H1 (cell line): Measurements from ENCODE around the gene PRPH2. TPM values are rescaled to one million over a fixed set of nuclear protein-coding genes. Genes with fewer than 3 reads are reported as not detected.

Source experiments
- SP4 ChIP-seq: IDR thresholded peaks from 2 replicates; pipeline ENCODE4 v1.6.1; 2012; ENCODE audit warnings: low read length, inconsistent platforms
- USF2 ChIP-seq: IDR thresholded peaks from 2 replicates; pipeline ENCODE4 v1.6.1; 2011; ENCODE audit warnings: low read length, improper control_type of control experiment
- polyA plus RNA-seq, 7 experiments: library from polyadenylated mRNA; depleted of rRNA in 3 of 7; stranded (reverse) in 5 of 7; unstranded in 2 of 7; fragments of >200 nt in 5 of 7; fragments of 200-250 nt in 2 of 7; gene quantifications; 1 replicate in 5 of 7; 2 replicates in 1 of 7; 4 replicates in 1 of 7; pipeline versions ENCODE4 v1.2.1 to v1.2.3, GENCODE V29; 2011 to 2013; ENCODE audit warnings: missing spikeins in 2 of 7, mixed read lengths in 2 of 7
- total RNA-seq: library from RNA; stranded (reverse); fragmentation: NEBNext Ultra II Directional; extraction: Animal tissue kit (Norgen Biotek cat#: 25700); gene quantifications from 2 replicates; pipeline ENCODE4 v1.2.1, GENCODE V29; 2021

Gene PRPH2
- total and polyA plus RNA-seq, 2 of the 8 experiments (the other 6 are each of a cell fraction or from before 2014, with no cell fraction given): 0.23 to 0.65 TPM

- TF ChIP-seq USF2 (no peak), SP4 (no peak)
- TF ChIP-seq, all 59 proteins: peak for 0
Measured at GRCh38 chr6:42653851-42654250, 68.5 kb downstream of the PRPH2 start (continued).
